COLO829 (cell line): ENCODE results near the gene FBXO31.
A peak's percentile ranks its signal among the peaks of the same experiment; 100 is the strongest.

ENCODE experiments used
- DNase-seq: peaks from one replicate; pipeline ENCODE4 v3.0.0; 2012; ENCODE audit warnings: low spot score

The FBXO31 gene

DNA sequence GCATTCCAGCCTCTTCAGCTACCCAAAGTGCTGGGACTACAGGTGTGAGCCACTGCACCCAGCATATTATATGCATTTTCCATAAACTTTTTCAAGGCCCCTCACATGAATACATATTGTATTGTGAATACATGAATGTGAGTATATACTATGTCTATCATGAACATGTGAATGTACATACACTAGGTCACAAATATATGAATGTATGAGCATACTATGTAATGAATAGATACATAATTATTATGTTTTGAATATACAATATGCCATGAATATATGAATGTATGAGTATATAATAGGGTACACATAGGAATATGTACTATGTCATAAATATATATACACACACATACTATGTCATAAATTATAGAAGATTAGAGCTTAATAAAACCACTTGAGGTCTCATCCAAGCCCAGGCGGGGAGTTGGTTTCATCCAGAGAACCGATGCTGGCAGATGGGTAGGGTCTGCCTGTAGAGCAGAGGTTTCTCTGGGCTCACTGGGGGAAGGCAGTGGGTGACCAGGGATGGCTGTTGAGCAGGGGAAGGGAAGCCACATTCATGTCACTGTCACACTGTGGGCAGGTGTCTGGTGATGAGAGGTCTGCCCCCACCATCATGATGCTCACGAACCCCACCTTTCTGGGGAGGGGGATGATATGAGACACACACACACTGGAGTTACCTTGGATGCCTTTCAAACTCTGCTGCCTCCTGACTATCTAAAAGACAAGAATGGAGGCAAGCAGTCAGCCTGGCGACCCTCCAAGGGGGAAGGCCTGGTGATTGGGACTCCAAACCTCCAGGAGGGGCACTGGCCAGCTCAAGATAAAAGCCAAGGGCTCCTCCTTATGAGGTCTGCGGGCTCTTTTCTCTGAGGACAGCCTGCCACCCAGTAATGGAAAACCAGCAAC lies 73.7 kb downstream of the FBXO31 start:
- no peak for DNase-seq

DNA sequence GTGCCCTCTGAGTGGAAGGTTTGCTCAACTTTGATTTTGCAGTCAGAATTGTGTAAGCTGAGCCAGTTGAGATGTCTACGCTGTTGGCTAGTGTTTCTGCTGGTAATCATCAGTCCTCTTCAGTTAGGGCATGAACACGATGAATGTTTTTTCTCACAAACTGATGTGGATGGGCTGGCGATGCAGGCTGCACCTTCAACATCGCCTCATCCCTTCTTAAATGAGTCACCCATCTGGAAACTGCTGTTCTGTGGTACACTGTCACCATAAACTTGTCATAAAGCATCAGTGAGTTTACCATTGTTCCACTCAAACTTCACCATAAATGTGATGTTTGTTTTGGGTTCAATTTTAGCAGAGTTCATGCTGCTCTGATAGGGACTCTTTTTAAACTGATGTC lies 74.8 kb downstream of the FBXO31 start:
- DNase-seq, result no peak

DNA sequence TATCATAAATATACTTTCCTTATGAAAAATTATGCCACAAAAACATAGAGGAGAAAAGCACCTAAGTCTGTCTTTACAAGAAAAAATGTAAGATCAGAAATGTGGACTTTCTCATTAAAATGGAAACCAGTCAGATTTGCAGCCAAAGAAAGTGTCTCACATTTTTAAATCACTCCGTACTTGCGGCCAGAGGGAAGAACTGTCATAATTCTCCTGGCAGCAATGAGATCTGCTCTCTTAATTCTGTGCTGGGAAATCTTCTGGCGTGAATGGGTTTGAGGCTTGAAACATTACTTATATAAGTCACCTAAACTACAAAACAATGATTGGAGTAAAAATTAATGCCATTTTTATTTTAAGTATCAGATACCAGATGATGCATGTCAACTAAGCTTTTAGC lies 77.1 kb downstream of the FBXO31 start:
- DNase-seq, result no peak

DNA sequence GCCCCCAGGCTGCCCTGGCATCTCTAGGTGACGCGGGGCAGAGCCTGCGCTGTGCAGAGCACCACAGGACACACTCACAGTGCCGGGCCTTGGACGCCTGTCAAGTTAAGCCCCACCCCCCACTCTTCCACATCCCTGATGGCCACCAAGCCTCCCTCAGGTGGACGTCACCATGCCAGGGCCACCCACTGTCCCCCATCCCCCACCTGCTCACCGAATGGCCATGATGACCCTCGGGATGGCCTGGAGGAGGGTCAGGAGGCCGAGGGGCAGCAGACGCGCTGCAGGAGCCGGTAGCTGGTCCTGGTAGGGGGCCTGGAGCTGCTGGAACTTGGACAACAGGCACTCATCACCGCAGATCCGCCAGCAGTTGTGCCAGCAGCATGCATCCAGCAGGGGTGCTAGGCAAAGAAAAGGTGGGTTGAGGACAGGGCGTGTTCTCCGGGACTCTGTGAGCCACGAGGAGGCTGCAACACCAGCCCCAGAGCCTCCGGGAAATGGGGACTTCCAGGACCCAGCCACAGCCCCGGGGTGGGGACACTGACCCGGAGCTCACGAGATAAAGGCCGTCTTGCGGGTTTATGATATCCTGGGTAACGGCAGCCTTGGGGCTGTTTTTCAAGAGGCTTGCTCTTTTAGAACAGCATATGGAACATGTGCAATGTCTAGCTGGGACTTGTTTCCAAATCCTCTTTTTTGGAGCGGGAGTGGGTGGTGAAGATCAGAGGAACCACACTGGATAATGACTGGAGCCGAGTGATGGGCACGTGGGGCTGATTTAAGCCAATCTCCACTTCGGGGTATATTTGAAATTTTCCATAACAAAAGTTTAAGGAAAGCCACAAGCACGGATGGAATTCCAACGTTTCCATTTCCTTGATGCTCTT lies 77.8 kb downstream of the FBXO31 start:
- no peak for DNase-seq

DNA sequence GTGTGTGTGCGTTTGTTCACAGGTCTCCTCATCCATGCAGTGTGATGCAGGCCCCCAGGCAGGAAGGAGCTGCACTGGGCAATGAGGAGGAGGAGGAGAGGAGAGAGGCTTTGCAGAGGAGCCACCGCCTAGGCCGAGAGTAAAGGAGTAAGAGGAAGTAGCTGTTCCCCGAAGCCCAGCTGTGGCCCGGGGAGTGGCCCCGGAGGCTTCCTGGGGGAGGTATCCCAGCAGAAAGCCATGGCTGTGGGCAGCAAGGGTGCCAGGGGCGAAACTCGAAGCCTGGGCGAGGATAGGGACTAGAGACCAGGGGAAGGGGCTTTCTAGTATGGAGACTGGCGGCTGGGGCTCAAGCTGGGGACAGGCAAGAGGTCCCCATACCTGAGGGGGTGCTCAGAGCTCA lies 78.6 kb downstream of the FBXO31 start:
- DNase-seq, result no peak

DNA sequence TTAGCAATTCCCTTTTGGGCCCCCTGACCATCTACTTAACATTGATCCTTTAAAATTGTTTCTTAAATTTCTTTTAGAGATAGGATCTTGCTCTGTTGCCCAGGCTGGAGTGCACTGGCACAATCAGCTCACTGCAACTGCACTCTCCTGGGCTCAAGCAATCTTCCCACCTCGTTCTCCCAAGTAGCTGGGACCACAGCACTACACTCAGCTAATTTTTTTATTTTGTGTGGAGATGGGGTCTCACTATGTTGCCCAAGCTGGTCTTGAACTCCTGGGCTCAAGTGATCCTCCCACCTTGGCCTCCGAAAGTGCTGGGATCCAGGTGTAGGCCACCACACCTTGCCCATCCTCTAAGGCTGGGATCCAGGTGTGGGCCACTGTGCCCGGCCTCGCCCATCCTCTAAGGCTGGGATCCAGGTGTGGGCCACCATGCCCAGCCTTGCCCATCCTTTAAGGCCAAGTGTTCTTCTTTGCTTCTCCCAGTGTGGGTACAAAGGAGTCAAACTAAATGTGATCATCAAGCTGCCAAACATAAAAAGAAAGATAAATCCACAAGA lies 79.5 kb downstream of the FBXO31 start:
- no peak for DNase-seq

DNA sequence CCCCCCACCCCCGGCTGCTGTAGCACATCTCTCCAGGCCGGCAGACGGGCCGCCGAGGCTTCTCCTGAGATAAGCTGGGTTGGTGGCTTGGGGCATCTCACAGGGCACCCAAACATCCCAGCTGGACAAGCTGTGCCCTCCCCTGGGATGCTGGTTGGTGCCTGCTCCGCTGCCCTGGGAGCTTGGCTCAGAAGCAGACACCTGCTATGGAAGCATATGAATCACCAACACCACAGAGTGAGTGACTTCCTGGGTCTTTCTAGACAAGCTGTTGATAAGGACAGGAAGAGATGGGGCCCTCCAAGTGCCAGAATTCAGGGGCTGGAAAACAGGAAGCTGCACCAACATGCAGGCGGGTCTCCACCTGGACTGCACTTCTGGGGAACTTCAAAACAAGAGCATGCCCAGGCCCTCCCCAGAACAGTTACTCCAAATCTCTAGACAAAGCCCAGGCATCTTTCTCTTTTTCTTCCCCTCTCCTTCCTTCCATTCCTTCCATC lies 80.1 kb downstream of the FBXO31 start:
- DNase-seq, result no peak

DNA sequence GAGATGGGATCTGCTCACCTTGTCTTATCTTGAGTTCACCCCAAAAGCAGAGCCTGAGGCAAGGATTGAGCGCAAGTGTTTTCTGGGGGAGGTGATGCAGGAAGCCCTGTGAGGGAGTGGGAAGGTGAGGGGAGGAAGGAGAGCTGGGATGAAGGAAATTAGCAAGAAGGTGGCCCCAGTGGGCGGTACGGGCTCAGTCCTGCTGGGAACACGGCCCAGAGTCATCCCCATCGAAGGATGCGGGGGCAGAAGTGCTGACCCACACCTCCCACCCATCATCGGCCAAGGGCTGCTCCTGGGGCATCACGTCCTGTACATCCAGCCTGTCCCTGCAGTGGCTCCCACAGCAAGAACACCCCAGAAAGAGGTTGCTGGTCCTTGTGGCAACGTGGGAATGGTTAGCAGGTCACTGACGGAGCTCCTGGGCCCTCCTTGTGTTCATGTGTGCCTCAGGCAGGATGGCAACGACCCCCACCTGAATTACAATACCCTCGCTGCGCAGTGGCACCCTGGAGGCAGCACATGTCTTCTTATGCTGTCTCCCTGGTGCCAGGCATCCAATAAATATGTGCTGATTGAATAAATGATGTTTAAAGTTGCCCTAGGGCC lies 84.6 kb downstream of the FBXO31 start:
- DNase-seq, result no peak

DNA sequence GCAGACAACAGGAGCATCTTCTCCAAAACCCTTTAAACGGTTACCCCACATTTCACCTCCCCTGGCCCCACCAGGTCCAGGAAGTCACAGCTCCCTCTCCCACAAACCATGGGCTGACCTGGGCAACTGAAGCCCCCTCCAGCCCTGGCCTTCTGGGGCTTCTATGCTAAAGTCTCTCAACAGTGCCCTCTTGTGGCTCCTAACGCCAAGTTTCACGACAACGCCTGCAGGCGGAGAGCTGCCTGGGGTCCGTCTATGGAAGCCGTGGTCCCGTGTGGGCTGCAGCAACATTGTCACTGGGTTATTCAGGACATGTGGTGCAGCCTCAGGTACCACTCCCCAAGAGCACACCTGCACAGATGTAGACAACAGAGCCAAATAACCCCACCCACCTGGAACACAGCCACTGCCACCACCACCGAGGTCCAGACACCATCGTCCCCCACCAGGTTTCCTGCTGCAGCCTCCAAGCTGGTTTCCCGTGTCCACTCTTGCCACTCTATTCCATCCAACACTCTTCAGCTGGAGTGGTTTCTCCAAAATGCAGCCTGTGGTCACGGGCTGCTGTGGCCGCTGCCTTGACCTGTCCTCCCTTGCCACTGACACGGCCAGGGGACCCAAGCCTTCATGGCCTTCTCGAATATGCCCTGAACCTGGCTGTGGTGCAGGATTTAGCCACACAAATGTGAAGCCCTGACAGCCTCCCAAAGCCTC lies 85.5 kb downstream of the FBXO31 start:
- DNase-seq, result peak; percentile 16

DNA sequence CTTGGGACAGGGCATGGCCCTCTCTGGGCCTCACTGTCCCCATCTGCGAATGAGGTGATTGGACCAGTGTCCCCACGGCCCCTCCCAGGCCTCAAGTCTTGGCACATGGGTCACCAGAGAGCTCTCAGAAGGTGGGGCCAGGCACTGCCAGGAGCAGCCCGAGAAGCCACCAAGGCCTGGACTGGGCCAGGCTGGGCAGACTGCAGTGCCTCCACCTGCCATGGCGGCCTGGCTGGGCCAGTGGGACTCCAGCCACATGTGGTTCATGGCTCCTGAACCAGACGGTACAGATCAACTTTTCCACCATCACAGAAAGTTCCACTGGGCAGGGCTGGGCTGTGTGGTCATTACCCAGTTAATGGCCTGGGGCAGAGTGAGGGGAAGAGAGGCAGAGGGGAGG lies 86.2 kb downstream of the FBXO31 start:
- DNase-seq, result no peak

DNA sequence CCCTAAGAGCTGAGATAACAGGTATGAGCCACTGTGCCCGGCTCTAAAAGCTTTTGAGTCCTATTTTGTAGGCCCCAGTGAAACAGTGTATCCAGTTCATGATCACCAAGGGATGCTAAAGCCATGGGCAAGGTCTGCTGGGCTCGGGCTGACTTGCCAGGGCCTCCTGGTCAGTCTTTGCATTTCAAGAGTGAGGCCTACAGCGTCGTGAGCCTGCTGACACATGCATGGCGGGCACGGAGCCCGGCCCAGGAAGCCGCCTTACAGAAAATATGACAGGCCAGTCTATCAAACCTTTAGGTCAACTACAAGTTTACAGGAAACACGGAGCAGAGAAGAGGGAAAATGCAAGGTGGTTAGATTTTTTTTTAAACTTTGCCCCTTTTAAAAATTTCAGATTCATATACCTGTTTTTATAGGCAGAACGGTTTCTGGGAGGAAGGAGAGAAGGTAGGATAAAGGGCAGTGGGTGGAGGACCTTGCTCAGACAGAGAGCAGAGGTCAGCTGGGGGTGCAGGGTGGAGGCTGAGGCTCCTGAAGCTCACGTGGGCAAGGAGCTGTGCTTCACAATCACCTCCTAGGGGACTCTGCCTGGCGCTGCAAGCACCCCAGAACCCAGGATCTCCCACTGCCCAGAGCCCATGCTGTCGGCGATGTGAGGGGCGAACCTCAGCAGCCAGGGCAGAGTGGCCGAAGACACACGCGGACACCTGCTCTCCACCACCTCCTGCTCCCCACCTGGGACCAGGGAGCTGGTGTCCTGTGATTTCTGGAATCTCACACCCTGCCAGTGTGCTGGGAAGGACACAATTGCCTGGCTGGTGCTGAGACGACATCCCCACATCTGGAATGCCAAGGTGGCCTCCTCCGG lies 87.7 kb downstream of the FBXO31 start:
- DNase-seq, result no peak

DNA sequence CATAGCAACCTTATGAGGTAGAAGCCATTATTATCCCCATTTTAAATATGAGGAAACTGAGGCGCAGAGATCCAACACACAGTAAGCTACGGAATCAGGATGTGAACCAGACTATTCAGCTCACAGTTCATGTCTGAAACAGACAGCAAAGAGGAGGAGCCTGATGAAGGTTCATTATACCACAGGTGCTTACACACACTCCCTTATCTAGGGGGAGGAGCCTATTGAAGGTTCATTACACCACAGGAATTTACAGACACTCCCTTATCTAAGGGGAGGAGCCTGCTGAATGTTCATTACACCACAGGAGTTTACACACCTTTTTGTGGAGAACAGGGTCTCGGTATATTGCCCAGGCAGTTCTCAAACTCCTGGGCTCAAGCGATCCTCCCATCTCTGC lies 88.3 kb downstream of the FBXO31 start:
- DNase-seq, result peak; percentile 15

DNA sequence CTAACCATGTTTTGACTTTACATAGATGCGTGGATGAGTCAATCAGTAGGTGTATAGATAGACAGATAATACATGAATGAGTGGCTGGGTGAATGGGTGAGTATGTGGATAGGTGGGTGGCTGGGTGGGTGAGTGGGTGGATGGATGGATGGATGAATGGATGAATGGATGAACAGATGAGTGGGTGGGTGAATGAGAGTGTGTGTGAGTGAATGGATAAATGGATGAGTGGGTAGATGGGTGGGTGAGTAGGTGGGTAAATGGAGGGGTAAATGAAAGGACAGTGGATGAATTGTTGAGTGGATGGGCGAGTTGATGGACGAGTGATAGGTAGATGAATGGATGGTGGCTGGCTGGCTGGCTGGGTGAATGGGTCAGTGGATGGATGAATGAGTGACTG lies 89.6 kb downstream of the FBXO31 start:
- no peak for DNase-seq

DNA sequence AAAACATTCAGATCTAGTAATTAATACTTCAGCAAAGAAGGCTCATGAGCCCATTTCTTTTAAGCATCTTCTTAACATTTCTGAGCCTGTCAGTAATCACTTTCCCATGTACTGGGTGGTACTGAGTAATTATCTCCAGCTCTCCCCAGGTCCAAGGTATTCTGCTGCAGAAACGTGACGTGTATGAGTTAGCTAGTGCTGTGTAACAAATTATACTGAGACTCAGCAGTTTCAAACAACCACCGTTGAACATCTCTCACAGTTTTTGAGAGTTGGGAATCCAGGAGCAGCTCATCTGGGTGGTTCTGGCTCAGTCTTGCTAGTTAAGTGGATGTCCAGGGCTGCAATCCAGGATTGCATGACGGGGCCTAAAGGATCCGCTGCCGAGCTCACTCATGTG lies 91.6 kb downstream of the FBXO31 start:
- DNase-seq, result no peak

DNA sequence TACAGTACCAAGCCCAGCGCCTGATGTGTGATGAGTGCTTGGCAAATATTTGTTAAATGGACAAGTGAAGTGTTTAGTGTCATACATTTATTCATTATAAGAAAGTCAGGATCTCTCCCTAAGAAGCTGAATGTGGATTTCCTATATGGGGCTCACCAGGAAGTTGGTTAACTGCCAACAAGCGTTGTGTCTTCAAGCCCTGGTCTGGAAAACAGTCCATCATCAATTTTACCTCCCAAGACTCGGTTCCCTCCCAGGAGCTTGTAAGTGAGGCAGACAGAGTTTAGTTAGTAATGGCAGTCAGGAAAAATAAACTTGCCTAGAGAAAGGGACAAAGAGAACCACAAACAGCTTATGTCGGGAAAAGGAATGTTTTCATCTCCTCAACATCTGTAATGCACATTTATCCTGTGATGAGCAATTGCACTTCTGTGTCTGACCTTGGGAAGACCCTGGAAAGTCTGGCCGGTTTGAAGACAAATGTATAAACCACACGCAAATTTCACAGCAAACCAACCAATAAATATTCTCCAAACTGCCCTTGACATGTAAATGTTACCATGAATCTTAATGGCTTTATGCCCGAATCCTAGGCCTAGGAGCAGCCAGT lies 94.7 kb downstream of the FBXO31 start:
- no peak for DNase-seq

DNA sequence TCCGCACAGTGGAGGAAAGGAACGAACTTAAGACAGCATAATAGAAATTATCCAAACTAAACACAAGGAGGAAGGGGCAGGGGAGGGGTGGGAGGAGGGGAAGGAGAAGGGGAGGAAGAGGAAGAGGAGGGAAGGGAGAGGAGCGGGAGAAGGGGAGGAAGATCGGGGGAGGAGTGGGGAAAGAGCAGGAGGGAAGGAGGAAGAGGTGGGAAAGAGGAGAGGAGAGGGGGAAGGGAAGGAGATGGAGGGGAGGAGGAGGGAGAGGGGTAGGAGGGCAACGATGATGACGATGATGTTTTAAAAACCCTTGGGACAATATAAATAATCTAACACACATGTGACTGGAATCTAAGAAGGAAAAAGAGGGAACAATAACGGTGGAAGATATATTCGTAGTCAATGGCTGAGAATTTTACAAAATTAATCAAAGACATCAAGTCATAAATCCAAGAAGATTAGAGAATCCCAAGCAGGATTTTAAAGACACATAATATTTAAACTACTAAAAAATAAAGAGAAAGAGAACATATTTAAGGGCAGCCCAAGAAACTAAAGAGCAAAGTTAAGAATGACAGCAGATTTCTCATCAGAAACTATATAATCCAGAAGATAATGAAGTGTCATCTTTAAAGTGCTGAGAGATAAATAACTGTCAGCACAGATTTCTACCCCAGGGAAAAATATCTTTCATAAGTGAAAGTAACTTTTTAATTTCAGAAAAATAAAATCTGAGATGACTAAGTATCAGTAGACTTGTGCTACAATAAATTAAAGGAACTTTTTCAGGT lies 96.5 kb downstream of the FBXO31 start:
- DNase-seq, result no peak

DNA sequence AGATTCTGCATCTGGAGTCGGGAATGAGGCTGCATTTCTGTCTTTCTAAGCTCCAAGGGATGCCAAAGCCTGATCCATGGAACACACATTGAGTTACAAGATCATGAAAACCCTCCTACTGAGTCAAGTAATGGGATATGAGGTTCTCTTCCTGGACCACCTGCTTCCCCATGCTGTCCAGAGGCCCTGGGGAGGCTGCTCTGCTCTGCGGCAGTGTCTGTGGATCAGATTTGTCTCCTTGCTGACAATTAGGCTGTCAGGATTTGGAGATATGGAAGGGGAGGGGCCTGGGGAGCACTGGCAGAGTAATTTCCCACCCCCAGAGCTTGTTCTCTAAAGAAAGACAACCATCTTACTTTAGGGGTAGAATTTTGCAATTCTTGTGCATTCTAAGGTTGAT lies 99.4 kb downstream of the FBXO31 start:
- no peak for DNase-seq

DNA sequence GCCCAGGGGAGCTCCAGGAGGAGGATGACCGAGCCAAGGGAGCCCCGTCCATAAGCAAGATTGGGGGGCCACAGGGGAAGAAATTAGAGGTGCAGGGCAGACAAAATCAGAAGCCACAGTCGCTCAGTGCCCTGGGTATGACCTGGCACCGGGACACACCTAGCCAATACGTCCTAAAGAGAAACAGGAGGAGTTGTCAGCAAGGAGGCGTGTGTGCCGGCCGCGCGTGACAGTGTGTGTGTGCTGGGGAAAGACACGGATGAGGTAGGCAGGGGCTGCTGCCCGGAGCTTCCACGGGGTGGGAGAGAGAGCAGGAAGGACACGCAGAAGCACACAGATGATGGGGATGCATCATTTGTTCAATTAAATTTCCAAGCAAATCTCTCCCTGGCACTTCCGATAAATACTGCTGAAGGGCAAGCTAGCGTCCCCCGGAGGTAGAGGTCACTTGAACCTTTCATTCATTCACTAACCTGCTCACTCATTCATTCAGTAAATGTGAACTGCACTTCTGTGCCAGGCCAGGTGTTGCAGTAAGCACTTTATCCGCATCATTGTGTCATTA lies 104.4 kb downstream of the FBXO31 start:
- no peak for DNase-seq
